GM19043 (cell line): ENCODE results near the gene DAP.
"Not testable (repeated sequence)": the region's sequence is repeated elsewhere in the genome, so short reads cannot be mapped to it uniquely, and the experiment has no call there.

ENCODE experiments used
- ATAC-seq: cut with Tn5 transposase; IDR thresholded peaks from one replicate; pipeline ENCODE4 v1.9.1; 2021; ENCODE audit warnings: low read depth; ENCODE audit not compliant: unreplicated experiment

DAP gene

GRCh38 chr5:10660135-10660534 lies 100.9 kb downstream of the DAP start:
- ATAC-seq = no peak

GRCh38 chr5:10658265-10658664 lies 102.8 kb downstream of the DAP start:
- no peak for ATAC-seq

- no peak for ATAC-seq
Measured at GRCh38 chr5:10655972-10656830, 104.8 kb downstream of the DAP start.

- ATAC-seq = no peak
Measured at GRCh38 chr5:10655161-10655971, 105.7 kb downstream of the DAP start.

GRCh38 chr5:10654566-10654965 lies 106.5 kb downstream of the DAP start:
- no peak for ATAC-seq

GRCh38 chr5:10653751-10654400 lies 107.2 kb downstream of the DAP start:
- ATAC-seq = no peak

GRCh38 chr5:10653043-10653442 lies 108.0 kb downstream of the DAP start:
- no peak for ATAC-seq

GRCh38 chr5:10652606-10653005 lies 108.4 kb downstream of the DAP start:
- ATAC-seq = no peak

GRCh38 chr5:10652151-10652550 lies 108.9 kb downstream of the DAP start:
- ATAC-seq = no peak

- ATAC-seq = no peak
Measured at GRCh38 chr5:10649666-10650380, 111.2 kb downstream of the DAP start.

- ATAC-seq = no peak
Measured at GRCh38 chr5:10648806-10649665, 112.0 kb downstream of the DAP start.

- no peak for ATAC-seq
Measured at GRCh38 chr5:10647640-10648039, 113.4 kb downstream of the DAP start.

GRCh38 chr5:10645671-10646070 lies 115.4 kb downstream of the DAP start:
- no peak for ATAC-seq

- ATAC-seq = peak; percentile 45
Measured at GRCh38 chr5:10645146-10645545, 115.9 kb downstream of the DAP start.

- ATAC-seq = no peak
Measured at GRCh38 chr5:10644192-10644591, 116.8 kb downstream of the DAP start.

GRCh38 chr5:10642367-10642766 lies 118.7 kb downstream of the DAP start:
- no peak for ATAC-seq

GRCh38 chr5:10639846-10640368 lies 121.1 kb downstream of the DAP start:
- no peak for ATAC-seq

GRCh38 chr5:10638723-10639122 lies 122.3 kb downstream of the DAP start:
- ATAC-seq = not testable (repeated sequence)

- no peak for ATAC-seq
Measured at GRCh38 chr5:10637944-10638343, 123.1 kb downstream of the DAP start.
